Aorta (tissue), 5 donors: ENCODE measurements around the gene PROSER3. TPM values are rescaled to one million over a fixed set of nuclear protein-coding genes. Genes with fewer than 3 reads are reported as not detected.
A peak's percentile ranks its signal among the peaks of the same experiment; 100 is the strongest.

Experiments used
- ATAC-seq: fragments of 200-7000 bp; cut with Tn5 transposase; one replicate; pipeline ENCODE4 v1.9.1; 2022; ENCODE audit warnings: moderate library complexity; ENCODE audit not compliant: low FRiP score
- DNase-seq, 2 donors: peaks; one replicate each; pipeline ENCODE4 v3.0.0-alpha.2; 2020
- H3K27ac ChIP-seq, 2 donors: one replicate each; pipeline ENCODE4 v1.5.1; 2013; ENCODE audit warnings: low read length in 2 of 2, mild to moderate bottlenecking in 2 of 2, moderate library complexity in 2 of 2, control low read depth in 1 of 2, inconsistent platforms in 1 of 2, low read depth in 1 of 2
- H3K27me3 ChIP-seq, 2 donors: one replicate each; pipeline ENCODE4 v1.6.1; 2013; ENCODE audit warnings: control low read depth in 1 of 2, low read length in 1 of 2, mild to moderate bottlenecking in 1 of 2, moderate library complexity in 1 of 2; ENCODE audit not compliant: insufficient read depth in 2 of 2, control insufficient read depth in 1 of 2
- H3K36me3 ChIP-seq, 2 donors: one replicate each; pipeline ENCODE4 v1.6.1; 2013; ENCODE audit warnings: control low read depth in 1 of 2, low read length in 1 of 2, mild to moderate bottlenecking in 1 of 2; ENCODE audit not compliant: insufficient read depth in 2 of 2, control insufficient read depth in 1 of 2
- H3K4me1 ChIP-seq, 2 donors: one replicate each; pipeline ENCODE4 v1.6.1; 2013; ENCODE audit warnings: low read length in 2 of 2, control low read depth in 1 of 2, mild to moderate bottlenecking in 1 of 2, moderate library complexity in 1 of 2; ENCODE audit not compliant: insufficient read depth in 2 of 2, control insufficient read depth in 1 of 2
- H3K4me3 ChIP-seq, 2 donors: one replicate each; pipeline ENCODE4 v1.5.1; 2013; ENCODE audit warnings: low read length in 2 of 2, control low read depth in 1 of 2, mild to moderate bottlenecking in 1 of 2
- H3K9me3 ChIP-seq: one replicate; pipeline ENCODE4 v1.6.1; 2013; ENCODE audit warnings: mild to moderate bottlenecking, low read length; ENCODE audit not compliant: control insufficient read depth
- WGBS, 2 donors: extraction: QIAGEN DNeasy Blood & Tissue Kit; methylation state at CpG; one replicate each; pipeline ENCODE4 v1.1.7; 2013; 5-methylcytosine and 5-hydroxymethylcytosine counted together
- intact Hi-C, 2 donors: fragments of 100-400 bp; cut with DNase I; formaldehyde crosslinking; loops; one replicate each; pipeline versions ENCODE4 v1.14.2 to v1.15.0; 2022
- polyA plus RNA-seq, 2 donors: library from polyadenylated mRNA; stranded (reverse); fragments of 200-250 nt; gene quantifications; one replicate each; pipeline ENCODE4 v1.2.3, GENCODE V29; 2013
- total RNA-seq, 2 donors: library from RNA; stranded (reverse); fragmentation: NEBNext Ultra II Directional; extraction: Animal tissue kit (Norgen Biotek cat#: 25700); gene quantifications; one replicate each; pipeline ENCODE4 v1.2.1, GENCODE V29; 2021
- donor health status: healthy with polysubstance abuse.
- donor health status: Bipolar disorder and iron deficiency.
- donor health status: DM: no; HTN: no; CAD: no.
- donor health status: DM: no; HTN: no; CAD: no.
- donor health status: DM: yes; HTN: yes; CAD: no.

PROSER3 gene
- total and polyA plus RNA-seq, 4 donors: 4.1 to 19.6 (median 18.7) TPM

- DNase-seq (no peak), ATAC-seq (no peak)
- H3K4me3 ChIP-seq: no peak overlapping the region
- H3K36me3 ChIP-seq: no peaks in the 10 kb centered on the region
- H3K27me3 ChIP-seq: no peaks in the 10 kb centered on the region
- no peaks in the 10 kb centered on the region for H3K4me1 ChIP-seq
- H3K9me3 ChIP-seq: no peaks in the 10 kb centered on the region
- WGBS, 2 donors: 9% methylated on average over 34 to 39 of the region's 39 CpGs
- H3K27ac ChIP-seq: no peak overlapping the region
- intact Hi-C loops: no loop called here
Measured at GRCh38 chr19:35796645-35797542, 38.9 kb downstream of the PROSER3 start.

GRCh38 chr19:35797663-35798062 lies 39.7 kb downstream of the PROSER3 start:
- no peaks in the 10 kb centered on the region for H3K36me3 ChIP-seq
- H3K9me3 ChIP-seq: no peaks in the 10 kb centered on the region
- ATAC-seq (no peak), DNase-seq (no peak)
- H3K4me1 ChIP-seq: no peaks in the 10 kb centered on the region
- intact Hi-C loops: no loop called here
- no peak overlapping the region for H3K27ac ChIP-seq
- H3K4me3 ChIP-seq: no peak overlapping the region
- no peaks in the 10 kb centered on the region for H3K27me3 ChIP-seq
- 3% methylated on average over 10 to 15 of the region's 15 CpGs for WGBS, 2 donors

DNA sequence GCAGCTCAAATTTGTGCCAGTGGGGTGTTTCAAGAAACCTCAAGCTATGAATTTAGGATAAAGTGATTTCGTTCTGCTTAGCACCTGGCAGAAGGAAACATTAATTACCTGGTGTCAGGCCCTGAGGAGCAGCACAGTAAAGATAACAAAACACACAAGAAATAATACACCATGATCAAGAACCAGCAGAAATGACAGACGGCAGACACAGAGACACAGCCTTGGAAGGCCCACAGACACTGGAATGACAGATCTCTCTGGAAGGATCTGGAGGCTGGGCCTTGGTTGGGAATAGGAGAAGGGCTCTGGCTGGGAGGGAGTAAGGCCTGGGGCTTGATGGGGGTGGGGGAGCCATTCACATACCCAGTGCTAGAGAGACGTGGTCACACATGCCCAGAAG lies 43.9 kb downstream of the PROSER3 start:
- DNase-seq: no peak
- Histone ChIP-seq H3K9me3 (no peaks in the 10 kb centered on the region), H3K27ac (no peak overlapping the region), H3K27me3 (no peaks in the 10 kb centered on the region), H3K4me3 (no peak overlapping the region), H3K36me3 (no peaks in the 10 kb centered on the region), H3K4me1 (no peaks in the 10 kb centered on the region)
- ATAC-seq: no peak
- WGBS, 2 donors: 57 to 59% methylated on average over 3 of the region's 3 CpGs
- intact Hi-C loops: no loop called here

GRCh38 chr19:35805526-35806102 lies 47.6 kb downstream of the PROSER3 start:
- Histone ChIP-seq H3K36me3 (no peaks in the 10 kb centered on the region), H3K27me3 (no peaks in the 10 kb centered on the region), H3K4me1 (no peaks in the 10 kb centered on the region), H3K9me3 (no peaks in the 10 kb centered on the region), H3K4me3 (no peak overlapping the region), H3K27ac (no peak overlapping the region)
- intact Hi-C loops: no loop called here
- no peak for DNase-seq
- 64 to 68% methylated on average over 5 of the region's 5 CpGs for WGBS, 2 donors
- no peak for ATAC-seq

DNA sequence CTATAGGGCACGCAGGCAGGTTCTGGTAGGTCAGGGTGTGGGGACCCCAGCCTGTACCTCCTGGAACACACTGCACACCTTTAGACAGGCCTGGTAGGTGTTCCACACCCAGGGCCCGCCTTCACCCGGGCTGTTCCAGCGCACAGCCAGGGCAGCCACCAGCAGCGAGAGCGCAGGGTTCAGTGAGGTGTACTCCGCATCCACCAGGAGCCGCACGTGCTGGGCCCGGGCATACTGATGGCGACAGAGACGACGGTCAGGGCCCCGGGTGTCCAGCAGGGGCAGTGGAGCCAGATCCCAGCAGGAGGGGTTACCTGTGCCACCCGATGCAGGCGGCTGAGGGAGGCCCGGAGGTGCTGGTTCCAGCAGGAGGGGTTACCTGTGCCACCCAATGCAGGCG lies 48.6 kb downstream of the PROSER3 start:
- Histone ChIP-seq H3K4me1 (no peaks in the 10 kb centered on the region), H3K27ac (no peak overlapping the region), H3K4me3 (no peak overlapping the region), H3K27me3 (no peaks in the 10 kb centered on the region), H3K36me3 (no peaks in the 10 kb centered on the region), H3K9me3 (no peaks in the 10 kb centered on the region)
- WGBS, 2 donors: 82 to 87% methylated on average over 18 of the region's 18 CpGs
- no peak for DNase-seq
- no peak for ATAC-seq
- intact Hi-C loops: no loop called here

DNA sequence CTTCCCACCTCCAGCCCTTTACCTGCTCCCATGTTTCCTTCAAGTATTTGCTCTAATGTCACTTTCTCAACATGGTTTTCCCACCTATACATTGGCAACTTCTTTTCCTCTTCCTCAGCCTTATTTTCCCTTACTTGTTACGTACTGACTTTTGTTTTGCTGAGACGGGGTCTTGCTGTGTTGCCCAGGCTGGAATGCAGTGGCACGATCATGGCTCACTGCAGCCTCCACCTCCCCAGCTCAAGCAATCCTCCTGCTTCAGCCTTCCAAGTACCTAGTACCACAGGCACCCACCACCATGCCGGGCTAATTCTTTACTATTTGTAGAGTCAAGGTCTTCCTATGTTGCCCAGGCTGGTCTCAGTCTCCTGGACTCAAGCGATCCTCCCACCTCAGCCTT lies 49.7 kb downstream of the PROSER3 start:
- Histone ChIP-seq H3K9me3 (no peaks in the 10 kb centered on the region), H3K27ac (no peak overlapping the region), H3K4me1 (no peaks in the 10 kb centered on the region), H3K27me3 (no peaks in the 10 kb centered on the region), H3K4me3 (no peak overlapping the region), H3K36me3 (no peaks in the 10 kb centered on the region)
- intact Hi-C loops: no loop called here
- ATAC-seq (no peak), DNase-seq (no peak)
- WGBS, 2 donors: 86% methylated on average over 5 of the region's 5 CpGs

- ATAC-seq: peak; percentile 26
- intact Hi-C loops: no loop called here
- Histone ChIP-seq H3K36me3 (no peaks in the 10 kb centered on the region), H3K4me1 (no peaks in the 10 kb centered on the region), H3K4me3 (no peak overlapping the region), H3K9me3 (no peaks in the 10 kb centered on the region), H3K27ac (no peak overlapping the region), H3K27me3 (no peaks in the 10 kb centered on the region)
- WGBS, 2 donors: 62 to 68% methylated on average over 13 to 18 of the region's 18 CpGs
- no peak for DNase-seq
Measured at GRCh38 chr19:35811317-35812219, 53.6 kb downstream of the PROSER3 start.

GRCh38 chr19:35812220-35813042 lies 54.5 kb downstream of the PROSER3 start, which contains the start of gene PRODH2:
TSS of gene PRODH2 (minus strand) at chr19:35812845. CDS start at chr19:35812805, 40 bp downstream.
- intact Hi-C loops: no loop called here

More at GRCh38 chr19:35812220-35813042, 54.5 kb downstream of the PROSER3 start, which contains the start of gene PRODH2:
- WGBS, 2 donors: 60 to 62% methylated on average over 26 of the region's 26 CpGs
- Histone ChIP-seq H3K27ac (no peak within 1 kb of the TSS), H3K4me1 (no peaks in the 10 kb centered on the region), H3K4me3 (no peak within 1 kb of the TSS), H3K36me3 (no peaks in the 10 kb centered on the region), H3K27me3 (no peaks in the 10 kb centered on the region), H3K9me3 (no peaks in the 10 kb centered on the region)
- ATAC-seq (no peak), DNase-seq (no peak)
